H4 (cell line): ENCODE measurements around the gene ANGEL1. TPM values are rescaled to one million over a fixed set of nuclear protein-coding genes. Genes with fewer than 3 reads are reported as not detected.

ENCODE experiments used
- DNase-seq: peaks from one replicate; pipeline ENCODE4 v3.0.0-alpha.2; 2015; ENCODE audit warnings: low spot score
- total RNA-seq: library from RNA; depleted of rRNA; stranded (reverse); fragments of >200 nt; shearing (Covaris generic); gene quantifications from 2 replicates; pipeline ENCODE4 v1.2.3, GENCODE V29; 2014; rRNA removed

Gene ANGEL1
- 7.7 and 9.3 TPM in 2 replicates for total RNA-seq

GRCh38 chr14:76812422-76813383 lies at the start of gene ANGEL1:
ANGEL1 (minus strand) TSS chr14:76812882; CDS start chr14:76812827, 55 bp downstream.
- DNase-seq = peak; percentile 87

GRCh38 chr14:76861574-76862255 lies 49.0 kb upstream of the ANGEL1 start:
- no peak for DNase-seq

GRCh38 chr14:76856769-76857168 lies 44.1 kb upstream of the ANGEL1 start:
- DNase-seq = no peak

GRCh38 chr14:76855066-76855465 lies 42.4 kb upstream of the ANGEL1 start:
- no peak for DNase-seq

GRCh38 chr14:76848879-76849278 lies 36.2 kb upstream of the ANGEL1 start:
- DNase-seq = peak; percentile 26

- no peak for DNase-seq
Measured at GRCh38 chr14:76846331-76847047, 33.8 kb upstream of the ANGEL1 start.

- DNase-seq = peak; percentile 86
Measured at GRCh38 chr14:76844223-76844622, 31.5 kb upstream of the ANGEL1 start.

GRCh38 chr14:76842414-76842813 lies 29.7 kb upstream of the ANGEL1 start:
- no peak for DNase-seq

GRCh38 chr14:76837524-76837923 lies 24.8 kb upstream of the ANGEL1 start:
- no peak for DNase-seq

GRCh38 chr14:76836029-76836630 lies 23.4 kb upstream of the ANGEL1 start:
- DNase-seq = peak; percentile 36

GRCh38 chr14:76834241-76834661 lies 21.6 kb upstream of the ANGEL1 start:
- DNase-seq = no peak

- no peak for DNase-seq
Measured at GRCh38 chr14:76833011-76833410, 20.3 kb upstream of the ANGEL1 start.

- no peak for DNase-seq
Measured at GRCh38 chr14:76832503-76832988, 19.9 kb upstream of the ANGEL1 start.

GRCh38 chr14:76830556-76830955 lies 17.9 kb upstream of the ANGEL1 start:
- DNase-seq = no peak

GRCh38 chr14:76829650-76830421 lies 17.2 kb upstream of the ANGEL1 start:
- no peak for DNase-seq

- no peak for DNase-seq
Measured at GRCh38 chr14:76829013-76829365, 16.3 kb upstream of the ANGEL1 start.

GRCh38 chr14:76828339-76829012 lies 15.8 kb upstream of the ANGEL1 start:
- no peak for DNase-seq

- no peak for DNase-seq
Measured at GRCh38 chr14:76827696-76828296, 15.1 kb upstream of the ANGEL1 start.

GRCh38 chr14:76826122-76826521 lies 13.4 kb upstream of the ANGEL1 start, which contains the start of gene LRRC74A:
LRRC74A (plus strand) TSS chr14:76826408; CDS start chr14:76826698, 290 bp downstream.
- no peak for DNase-seq

GRCh38 chr14:76820700-76821099 lies 8.0 kb upstream of the ANGEL1 start:
- no peak for DNase-seq
